HCT116 (cell line): ENCODE measurements around the gene RGS7. TPM values are rescaled to one million over a fixed set of nuclear protein-coding genes. Genes with fewer than 3 reads are reported as not detected.

Experiments used
- ATAC-seq: fragments of 200-7000 bp; cut with Tn5 transposase; 2 replicates; pipeline ENCODE4 v1.9.1; 2020; ENCODE audit warnings: mild to moderate bottlenecking, moderate library complexity
- BruUV-seq: library from RNA; stranded (reverse); fragments of 400-500 nt; replicated peaks from 2 replicates; lab custom pipeline; 2021; lab: Mats Ljungman, UMichigan
- CTCF ChIA-PET: fragments of 300-600 bp; sonication (Branson Sonifier 250); formaldehyde crosslinking; loops from one replicate; lab custom pipeline; 2021; ENCODE audit warnings: antibody characterized with exemption; lab: Charles Lee
- POLR2A ChIA-PET: fragments of 300-600, 350-600 bp; sonication (Branson Sonifier 250); formaldehyde crosslinking; loops from one replicate; lab custom pipeline; 2021; ENCODE audit warnings: antibody characterized with exemption; lab: Charles Lee
- RAD21 ChIA-PET, 2 experiments: fragments of 300-600 bp; sonication (Branson Sonifier 250); formaldehyde crosslinking; loops; one replicate each; lab custom pipeline; 2023; ENCODE audit warnings: low total read pairs in 2 of 2; ENCODE audit not compliant: uncharacterized antibody in 2 of 2, unreplicated experiment in 2 of 2, low non-redundant PET in 1 of 2; lab: Charles Lee
- DNase-seq: peaks from one replicate; pipeline ENCODE4 v3.0.0-alpha.2; 2010; ENCODE audit warnings: low read depth, low spot score
- H2AFZ ChIP-seq: fragments of 200-600 bp; shearing (Covaris generic), sonication (generic); 2 replicates; pipeline ENCODE4 v1.6.1; 2017; ENCODE audit warnings: low read depth, mixed run types, mixed read lengths, antibody characterized with exemption, low read length; ENCODE audit not compliant: poor library complexity, severe bottlenecking
- H3K27ac ChIP-seq: 2 replicates; pipeline ENCODE4 v1.5.1; 2012; ENCODE audit warnings: low read depth, low read length
- H3K27me3 ChIP-seq: fragments of 200-600 bp; sonication (generic); 2 replicates; pipeline ENCODE4 v1.6.1; 2016; ENCODE audit warnings: mixed run types, low read length, mixed read lengths; ENCODE audit not compliant: insufficient read depth
- H3K36me3 ChIP-seq, 2 experiments: fragments of 200-500 bp in 1 of 2; fragments of 200-600 bp in 1 of 2; sonication (Bioruptor generic) in 1 of 2; sonication (generic) in 1 of 2; 2 replicates each; pipeline versions ENCODE4 v1.5.1 to v1.6.1; 2014 to 2016; ENCODE audit warnings: low read length in 2 of 2, inconsistent platforms in 1 of 2, mixed read lengths in 1 of 2, mixed run types in 1 of 2; ENCODE audit not compliant: insufficient read depth in 2 of 2, control insufficient read depth in 1 of 2
- H3K4me1 ChIP-seq, 2 experiments: fragments of 200-600 bp in 1 of 2; sonication (generic) in 1 of 2; 2 replicates each; pipeline versions ENCODE4 v1.5.1 to v1.6.1; 2012 to 2017; ENCODE audit warnings: low read length in 2 of 2, inconsistent platforms in 1 of 2, mild to moderate bottlenecking in 1 of 2, mixed read lengths in 1 of 2, mixed run types in 1 of 2, moderate library complexity in 1 of 2; ENCODE audit not compliant: insufficient read depth in 2 of 2, control insufficient read depth in 1 of 2
- H3K4me2 ChIP-seq: fragments of 200-600 bp; sonication (generic); 2 replicates; pipeline ENCODE4 v1.6.1; 2017; ENCODE audit warnings: mixed run types, low read length, mixed read lengths
- H3K4me3 ChIP-seq, 2 experiments: fragments of 200-600 bp in 1 of 2; sonication (generic) in 1 of 2; replicated peaks in 1 of 2; 2 replicates each; pipeline ENCODE4 v1.5.1; 2011 to 2016; ENCODE audit warnings: low read length in 2 of 2, control low read depth in 1 of 2, low read depth in 1 of 2, mild to moderate bottlenecking in 1 of 2, mixed read lengths in 1 of 2, mixed run types in 1 of 2
- H3K79me2 ChIP-seq: fragments of 200-600 bp; sonication (generic); 2 replicates; pipeline ENCODE4 v1.6.1; 2017; ENCODE audit warnings: mild to moderate bottlenecking, mixed run types, low read length, moderate library complexity, mixed read lengths; ENCODE audit not compliant: insufficient read depth
- H3K9ac ChIP-seq: fragments of 200-600 bp; sonication (generic); 2 replicates; pipeline ENCODE4 v1.6.1; 2016; ENCODE audit warnings: low read length, mixed read lengths
- H3K9me2 ChIP-seq: fragments of 200-600 bp; sonication (generic), shearing (Covaris generic); 2 replicates; pipeline ENCODE4 v1.6.1; 2017; ENCODE audit warnings: mixed run types, mild to moderate bottlenecking, moderate library complexity; ENCODE audit not compliant: insufficient read depth
- H3K9me3 ChIP-seq, 2 experiments: fragments of 200-500 bp in 1 of 2; fragments of 200-600 bp in 1 of 2; sonication (Bioruptor generic) in 1 of 2; sonication (generic) in 1 of 2; 2 replicates each; pipeline ENCODE4 v1.6.1; 2014 to 2017; ENCODE audit warnings: low read length in 2 of 2, mixed read lengths in 2 of 2, inconsistent platforms in 1 of 2, low read depth in 1 of 2, mild to moderate bottlenecking in 1 of 2, mixed run types in 1 of 2, moderate library complexity in 1 of 2; ENCODE audit not compliant: control insufficient read depth in 1 of 2, insufficient read depth in 1 of 2
- H4K20me1 ChIP-seq: fragments of 200-600 bp; sonication (generic), shearing (Covaris generic); 2 replicates; pipeline ENCODE4 v1.6.1; 2017; ENCODE audit warnings: mixed run types, mild to moderate bottlenecking, moderate library complexity; ENCODE audit not compliant: insufficient read depth
- ATF3 ChIP-seq: IDR thresholded peaks from 2 replicates; pipeline ENCODE4 v1.6.1; 2012
- CBX3 ChIP-seq: IDR thresholded peaks from 2 replicates; pipeline ENCODE4 v1.6.1; 2012; ENCODE audit warnings: low read depth
- CEBPB ChIP-seq: IDR thresholded peaks from 2 replicates; pipeline ENCODE4 v1.6.1; 2012; ENCODE audit warnings: low read depth
- CTCF ChIP-seq, 3 experiments: fragments of 200-600 bp in 1 of 3; sonication (generic) in 1 of 3; IDR thresholded peaks in 2 of 3; conservative IDR thresholded peaks in 1 of 3; 2 replicates each; pipeline ENCODE4 v1.5.1; 2012 to 2017; ENCODE audit warnings: low read depth in 2 of 3, low read length in 2 of 3, antibody characterized with exemption in 1 of 3, borderline replicate concordance in 1 of 3, control low read depth in 1 of 3, mild to moderate bottlenecking in 1 of 3, mixed read lengths in 1 of 3, mixed run types in 1 of 3, moderate library complexity in 1 of 3; ENCODE audit not compliant: insufficient read depth in 1 of 3
- EGR1 ChIP-seq: IDR thresholded peaks from 2 replicates; pipeline ENCODE4 v1.6.1; 2012; ENCODE audit warnings: low read depth
- ELF1 ChIP-seq: IDR thresholded peaks from 2 replicates; pipeline ENCODE4 v1.6.1; 2012; ENCODE audit warnings: low read depth, borderline replicate concordance
- EZH2 ChIP-seq: fragments of 200-600 bp; sonication (generic); IDR thresholded peaks from 2 replicates; pipeline ENCODE4 v1.6.1; 2017; ENCODE audit warnings: antibody characterized with exemption, mixed run types
- EZH2phosphoT487 ChIP-seq: fragments of 200-600 bp; IDR thresholded peaks from 2 replicates; pipeline ENCODE4 v1.6.1; 2018; ENCODE audit warnings: antibody characterized with exemption, borderline replicate concordance
- FOSL1 ChIP-seq: IDR thresholded peaks from 2 replicates; pipeline ENCODE4 v1.6.1; 2012; ENCODE audit warnings: low read depth
- JUND ChIP-seq: IDR thresholded peaks from 2 replicates; pipeline ENCODE4 v1.6.1; 2012
- POLR2AphosphoS5 ChIP-seq: IDR thresholded peaks from 2 replicates; pipeline ENCODE4 v1.6.1; 2011; ENCODE audit warnings: mild to moderate bottlenecking, low read depth, low read length, moderate library complexity
- RAD21 ChIP-seq: IDR thresholded peaks from 2 replicates; pipeline ENCODE4 v1.6.1; 2012; ENCODE audit warnings: low read depth, mild to moderate bottlenecking
- TCF7L2 ChIP-seq: IDR thresholded peaks from 2 replicates; pipeline ENCODE4 v1.7.0; 2011; ENCODE audit warnings: borderline replicate concordance, inconsistent platforms; ENCODE audit not compliant: insufficient read depth, insufficient read length; ENCODE audit errors: extremely low read depth
- YY1 ChIP-seq: IDR thresholded peaks from 2 replicates; pipeline ENCODE4 v1.6.1; 2011; ENCODE audit warnings: low read length, low read depth, moderate library complexity, mild to moderate bottlenecking; ENCODE audit not compliant: insufficient replicate concordance; ENCODE audit errors: extremely low read depth
- ZBTB33 ChIP-seq: IDR thresholded peaks from 2 replicates; pipeline ENCODE4 v1.6.1; 2011; ENCODE audit warnings: mild to moderate bottlenecking, low read length, moderate library complexity; ENCODE audit not compliant: insufficient replicate concordance; ENCODE audit errors: extremely low read depth
- ZFX ChIP-seq: fragments of 450-650 bp; IDR thresholded peaks from 2 replicates; pipeline ENCODE4 v1.6.1; 2017
- ZNF274 ChIP-seq: fragments of 200-500 bp; sonication (Bioruptor generic); IDR thresholded peaks from 2 replicates; pipeline ENCODE4 v1.6.1; 2014; ENCODE audit warnings: mild to moderate bottlenecking, low read depth, low read length, inconsistent platforms
- intact Hi-C: fragments of 100-400 bp; cut with micrococcal nuclease; formaldehyde crosslinking; loops from 2 replicates; pipeline ENCODE4 v1.10.0; 2022
- total RNA-seq: library from RNA; stranded (reverse); gene quantifications from one replicate; pipeline ENCODE4 v1.2.1, GENCODE V29; 2021; ENCODE audit not compliant: unreplicated experiment
- TF ChIP-seq, protein P1 (sequence below): IDR thresholded peaks from 2 replicates; pipeline ENCODE4 v1.6.1; 2012; ENCODE audit warnings: low read depth
- TF ChIP-seq, protein P2 (sequence below): IDR thresholded peaks from 2 replicates; pipeline ENCODE4 v1.6.1; 2012

Gene RGS7
- total RNA-seq, 1 experiment from 2014 or later = not detected

GRCh38 chr1:241376701-241377100 is 19.7 kb upstream of the RGS7 start:
- Histone ChIP-seq H3K27me3 (no peaks in the 10 kb centered on the region), H3K9me3 (no peaks in the 10 kb centered on the region), H3K79me2 (no peaks in the 10 kb centered on the region), H3K9me2 (no peaks in the 10 kb centered on the region), H4K20me1 (no peaks in the 10 kb centered on the region), H3K27ac (no peak overlapping the region), H3K4me2 (no peak overlapping the region), H2AFZ (no peak overlapping the region), H3K4me1 (no peaks in the 10 kb centered on the region), H3K4me3 (no peak overlapping the region), H3K36me3 (no peaks in the 10 kb centered on the region), H3K9ac (no peak overlapping the region)
- ChIA-PET RAD21 (no interaction called here), POLR2A (no interaction called here), CTCF (no interaction called here)
- intact Hi-C loops = no loop called here
- no peak for DNase-seq
- ATAC-seq = no peak
- no TSS peak for BruUV-seq
- TF ChIP-seq RAD21 (no peak), ZNF274 (no peak), EZH2phosphoT487 (no peak), TCF7L2 (no peak), ATF3 (no peak), POLR2AphosphoS5 (no peak), ELF1 (no peak), EZH2 (no peak), ZFX (no peak), ZBTB33 (no peak), FOSL1 (no peak), EGR1 (no peak), CEBPB (no peak), YY1 (no peak), CBX3 (no peak), CTCF (IDR thresholded peaks at IDR 0.05 in 2 of 3, conservative IDR thresholded peaks at IDR 0.05 in 1 of 3; ENCODE audit: borderline replicate concordance in 1 of 3, insufficient read depth in 1 of 3, low read depth in 2 of 3, low read length in 2 of 3) (no peak), JUND (no peak)
- TF ChIP-seq, protein P1, sequence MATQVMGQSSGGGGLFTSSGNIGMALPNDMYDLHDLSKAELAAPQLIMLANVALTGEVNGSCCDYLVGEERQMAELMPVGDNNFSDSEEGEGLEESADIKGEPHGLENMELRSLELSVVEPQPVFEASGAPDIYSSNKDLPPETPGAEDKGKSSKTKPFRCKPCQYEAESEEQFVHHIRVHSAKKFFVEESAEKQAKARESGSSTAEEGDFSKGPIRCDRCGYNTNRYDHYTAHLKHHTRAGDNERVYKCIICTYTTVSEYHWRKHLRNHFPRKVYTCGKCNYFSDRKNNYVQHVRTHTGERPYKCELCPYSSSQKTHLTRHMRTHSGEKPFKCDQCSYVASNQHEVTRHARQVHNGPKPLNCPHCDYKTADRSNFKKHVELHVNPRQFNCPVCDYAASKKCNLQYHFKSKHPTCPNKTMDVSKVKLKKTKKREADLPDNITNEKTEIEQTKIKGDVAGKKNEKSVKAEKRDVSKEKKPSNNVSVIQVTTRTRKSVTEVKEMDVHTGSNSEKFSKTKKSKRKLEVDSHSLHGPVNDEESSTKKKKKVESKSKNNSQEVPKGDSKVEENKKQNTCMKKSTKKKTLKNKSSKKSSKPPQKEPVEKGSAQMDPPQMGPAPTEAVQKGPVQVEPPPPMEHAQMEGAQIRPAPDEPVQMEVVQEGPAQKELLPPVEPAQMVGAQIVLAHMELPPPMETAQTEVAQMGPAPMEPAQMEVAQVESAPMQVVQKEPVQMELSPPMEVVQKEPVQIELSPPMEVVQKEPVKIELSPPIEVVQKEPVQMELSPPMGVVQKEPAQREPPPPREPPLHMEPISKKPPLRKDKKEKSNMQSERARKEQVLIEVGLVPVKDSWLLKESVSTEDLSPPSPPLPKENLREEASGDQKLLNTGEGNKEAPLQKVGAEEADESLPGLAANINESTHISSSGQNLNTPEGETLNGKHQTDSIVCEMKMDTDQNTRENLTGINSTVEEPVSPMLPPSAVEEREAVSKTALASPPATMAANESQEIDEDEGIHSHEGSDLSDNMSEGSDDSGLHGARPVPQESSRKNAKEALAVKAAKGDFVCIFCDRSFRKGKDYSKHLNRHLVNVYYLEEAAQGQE = no peak
- TF ChIP-seq, protein P2, sequence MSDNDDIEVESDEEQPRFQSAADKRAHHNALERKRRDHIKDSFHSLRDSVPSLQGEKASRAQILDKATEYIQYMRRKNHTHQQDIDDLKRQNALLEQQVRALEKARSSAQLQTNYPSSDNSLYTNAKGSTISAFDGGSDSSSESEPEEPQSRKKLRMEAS = no peak
